HG03354 (cell line): Measurements from ENCODE around the gene SHF.
"Not testable (repeated sequence)": the region's sequence is repeated elsewhere in the genome, so short reads cannot be mapped to it uniquely, and the experiment has no call there.

ENCODE experiments used
- ATAC-seq: cut with Tn5 transposase; IDR thresholded peaks from one replicate; pipeline ENCODE4 v1.9.1; 2021; ENCODE audit warnings: mild to moderate bottlenecking; ENCODE audit not compliant: unreplicated experiment, poor library complexity, severe bottlenecking

The SHF gene, protein sequence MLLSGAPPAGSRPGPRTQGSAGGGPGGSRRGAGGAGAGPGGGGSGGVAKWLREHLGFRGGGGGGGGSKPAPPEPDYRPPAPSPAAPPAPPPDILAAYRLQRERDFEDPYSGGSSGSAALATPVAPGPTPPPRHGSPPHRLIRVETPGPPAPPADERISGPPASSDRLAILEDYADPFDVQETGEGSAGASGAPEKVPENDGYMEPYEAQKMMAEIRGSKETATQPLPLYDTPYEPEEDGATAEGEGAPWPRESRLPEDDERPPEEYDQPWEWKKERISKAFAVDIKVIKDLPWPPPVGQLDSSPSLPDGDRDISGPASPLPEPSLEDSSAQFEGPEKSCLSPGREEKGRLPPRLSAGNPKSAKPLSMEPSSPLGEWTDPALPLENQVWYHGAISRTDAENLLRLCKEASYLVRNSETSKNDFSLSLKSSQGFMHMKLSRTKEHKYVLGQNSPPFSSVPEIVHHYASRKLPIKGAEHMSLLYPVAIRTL

DNA sequence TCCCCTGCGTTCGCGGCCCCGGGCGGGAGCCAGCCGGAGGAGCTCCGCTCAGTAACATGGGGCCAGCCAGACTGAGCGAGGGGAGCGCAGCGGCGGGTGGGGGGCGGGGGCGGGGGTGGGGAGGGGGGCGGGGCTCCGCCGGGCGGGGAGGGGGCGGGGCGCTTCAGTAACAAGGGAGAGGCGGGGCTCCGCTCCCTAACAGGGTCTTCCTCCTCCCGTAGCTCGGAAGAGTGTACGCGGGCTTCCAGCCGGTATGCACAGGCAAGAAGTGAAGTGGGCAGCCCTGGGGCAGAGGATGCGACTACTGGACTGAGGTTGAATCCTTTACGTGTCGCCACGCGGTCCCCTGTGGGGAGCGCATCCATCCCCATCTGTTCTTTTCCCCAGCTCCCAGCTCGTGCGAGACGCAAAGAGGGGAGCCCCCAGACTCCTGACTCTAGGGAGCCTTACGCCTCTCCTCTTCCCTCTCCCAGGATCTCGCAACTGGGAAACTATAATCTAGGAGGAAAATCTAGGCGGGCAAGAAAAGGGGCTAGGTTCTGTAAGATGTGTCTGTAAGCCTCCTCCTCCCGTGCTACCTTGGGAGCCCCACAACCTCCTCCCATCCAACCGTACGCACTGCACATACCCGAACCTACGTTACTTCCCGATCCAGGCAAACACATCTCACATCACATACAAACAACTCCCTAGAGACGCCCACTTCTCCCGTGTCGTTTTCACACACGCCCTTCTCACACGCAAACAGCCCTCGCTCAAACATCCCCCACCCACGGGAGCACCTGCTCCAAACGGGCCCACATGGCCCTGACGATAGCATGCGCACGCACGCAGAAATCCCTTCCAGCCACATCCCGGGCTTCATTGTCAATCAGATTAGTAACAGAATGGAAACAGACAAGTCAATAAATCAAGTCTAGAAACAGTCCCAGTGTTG, at the start of gene SHF:
Gene SHF, minus strand, starts transcription at position 73 of the 937 bp plus-strand sequence. Its CDS starts 15 bp downstream, at position 58.
- peak; percentile 43 for ATAC-seq

DNA sequence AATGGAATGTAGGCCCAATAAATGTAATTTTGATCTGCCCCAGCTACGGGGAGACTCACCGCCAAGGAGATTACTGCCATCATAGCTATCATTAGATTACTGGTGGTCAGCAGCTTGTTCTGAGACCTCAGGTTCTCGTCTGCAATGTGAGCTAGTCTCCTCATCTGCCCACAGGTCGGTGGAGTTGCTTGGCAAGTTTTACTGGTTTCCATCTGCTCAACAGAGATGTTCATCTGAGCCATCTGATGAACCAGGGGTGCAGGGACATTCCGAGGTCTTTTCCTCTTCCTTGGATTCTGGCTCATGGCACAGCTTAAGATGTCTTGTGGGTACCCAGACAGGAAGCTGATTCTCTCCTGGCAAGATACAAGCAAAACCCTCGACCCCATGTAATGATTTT, 49.0 kb upstream of the SHF start:
- ATAC-seq: not testable (repeated sequence)

DNA sequence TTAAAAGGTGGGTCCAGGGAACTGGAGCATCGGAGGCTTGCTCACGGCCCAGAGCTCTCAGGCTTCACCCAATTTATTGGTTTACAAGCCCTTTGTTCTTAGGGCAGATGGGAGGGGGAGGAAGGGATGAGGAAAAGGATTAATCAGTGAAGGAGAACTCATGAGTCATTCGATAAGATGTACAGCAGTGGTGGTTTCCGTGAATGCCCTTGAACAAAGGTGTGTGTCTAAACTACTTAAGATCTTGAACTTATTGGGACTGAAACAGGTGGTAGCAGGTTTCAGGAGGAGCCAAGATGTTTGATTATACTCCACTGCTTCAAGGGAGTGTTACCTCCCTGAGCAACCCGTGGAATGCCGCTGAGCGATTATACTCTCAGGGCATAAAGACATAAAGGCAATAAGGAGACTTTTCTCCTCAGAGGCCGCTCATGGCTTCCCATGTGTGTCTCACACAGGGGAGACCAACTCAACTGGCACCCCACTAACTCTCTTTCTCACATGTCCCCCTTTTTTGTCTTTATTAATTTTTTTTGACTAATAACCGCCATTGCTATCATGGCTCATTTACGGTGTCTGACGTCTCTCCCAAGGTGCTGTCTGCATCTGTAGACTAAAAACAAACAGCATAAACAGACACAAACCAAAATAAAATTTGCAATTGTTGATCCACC, 46.9 kb upstream of the SHF start:
- no peak for ATAC-seq

DNA sequence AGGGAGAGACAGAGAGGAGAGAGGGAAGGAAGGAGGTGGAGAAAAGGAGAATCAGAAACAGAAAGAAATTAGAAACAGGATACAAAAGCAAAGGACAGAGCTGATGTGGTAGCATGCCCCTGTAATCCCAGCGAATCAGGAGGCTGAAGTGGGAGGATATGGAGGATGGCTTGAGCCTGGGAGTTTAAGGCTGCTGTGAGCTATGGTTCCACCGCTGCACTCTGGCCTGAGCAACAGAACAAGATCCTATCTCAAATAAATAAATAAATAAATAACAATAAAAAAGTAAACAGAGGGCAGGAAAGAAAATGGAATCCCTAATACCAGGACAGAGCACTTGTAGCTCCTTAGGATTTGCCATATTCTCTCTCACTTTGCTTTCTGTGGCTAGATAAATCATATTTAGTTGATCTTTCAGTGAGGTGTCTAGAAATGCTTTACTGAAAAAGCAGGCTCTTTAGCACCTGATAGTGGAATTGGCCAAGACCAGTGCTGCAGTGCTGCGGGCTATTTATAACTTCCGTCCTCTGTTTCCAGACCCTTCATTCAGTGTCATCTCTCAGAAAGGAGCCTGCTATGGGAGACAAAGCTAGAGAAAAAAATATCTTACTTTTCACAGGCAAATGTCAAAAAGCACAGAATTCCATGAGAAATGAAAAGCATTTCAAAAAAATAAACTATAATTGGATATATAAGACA, 44.2 kb upstream of the SHF start:
- ATAC-seq: no peak

DNA sequence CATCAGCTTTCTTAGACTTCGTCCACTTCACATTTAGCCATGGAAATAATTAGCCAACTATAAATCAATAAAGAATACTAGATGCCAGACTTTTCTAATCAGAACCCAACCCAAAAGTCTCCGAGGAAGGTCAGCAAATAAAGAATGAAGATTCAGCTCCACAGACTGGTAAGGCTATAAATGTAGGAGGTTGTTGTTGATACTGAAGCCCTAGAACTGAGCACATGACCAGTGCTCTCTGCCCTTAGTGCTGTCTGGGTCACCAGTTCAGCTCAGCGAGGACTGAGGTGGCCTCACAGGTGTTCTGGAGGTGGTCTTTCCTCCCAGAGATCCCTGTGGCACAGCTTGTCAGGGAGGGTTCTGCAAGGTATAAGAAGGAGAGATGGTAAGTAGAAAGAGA, 43.4 kb upstream of the SHF start:
- ATAC-seq: no peak

DNA sequence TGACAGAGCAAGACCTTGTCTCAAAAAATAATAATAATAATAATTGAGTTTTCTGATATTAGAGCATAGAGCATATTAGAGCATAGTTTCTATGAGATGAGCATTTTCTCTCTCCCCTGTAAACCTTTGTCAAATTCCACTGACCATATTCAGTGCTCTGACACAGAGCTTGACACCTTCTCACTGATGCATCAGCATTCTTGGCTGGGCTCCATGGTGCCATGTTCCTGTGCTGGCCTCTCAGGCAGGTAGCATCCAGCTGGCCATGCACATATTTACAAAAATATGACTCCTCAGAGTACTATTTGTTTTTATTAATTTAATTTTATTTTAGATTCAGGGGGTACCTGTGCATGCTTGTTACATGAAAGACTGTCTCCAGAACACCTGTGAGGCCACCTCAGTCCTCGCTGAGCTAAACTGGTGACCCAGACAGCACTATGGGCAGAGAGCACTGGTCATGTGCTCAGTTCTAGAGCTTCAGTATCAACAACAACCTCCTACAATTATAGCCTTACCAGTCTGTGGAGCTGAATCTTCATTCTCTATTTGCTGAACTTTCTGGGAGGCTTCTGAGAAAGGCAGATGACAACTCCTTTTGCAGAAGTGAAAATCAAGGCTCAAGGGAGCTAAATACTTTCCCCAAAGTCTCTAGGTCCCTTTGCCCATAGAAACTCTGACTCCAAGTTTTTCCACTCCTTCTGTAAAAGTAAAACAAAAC, 42.6 kb upstream of the SHF start:
- no peak for ATAC-seq

DNA sequence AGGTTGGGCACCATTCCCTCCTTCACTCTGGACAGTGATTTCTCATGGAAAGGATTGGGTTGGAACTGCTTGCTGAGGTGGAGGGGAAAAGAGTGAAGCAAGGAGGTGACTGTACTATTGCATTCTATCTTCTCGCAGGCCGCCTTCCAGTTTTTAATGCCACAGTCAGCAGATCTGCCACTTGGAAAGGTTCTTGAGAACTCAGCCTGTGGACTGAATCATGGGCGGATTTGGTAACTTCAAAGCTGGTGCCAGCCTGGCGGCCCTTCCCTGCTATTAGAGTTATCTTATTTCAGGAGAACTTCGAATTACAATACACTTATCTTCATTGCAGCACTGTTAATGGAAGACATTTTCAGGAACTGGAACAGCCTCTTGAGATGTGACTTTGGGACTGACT, 41.2 kb upstream of the SHF start:
- no peak for ATAC-seq

DNA sequence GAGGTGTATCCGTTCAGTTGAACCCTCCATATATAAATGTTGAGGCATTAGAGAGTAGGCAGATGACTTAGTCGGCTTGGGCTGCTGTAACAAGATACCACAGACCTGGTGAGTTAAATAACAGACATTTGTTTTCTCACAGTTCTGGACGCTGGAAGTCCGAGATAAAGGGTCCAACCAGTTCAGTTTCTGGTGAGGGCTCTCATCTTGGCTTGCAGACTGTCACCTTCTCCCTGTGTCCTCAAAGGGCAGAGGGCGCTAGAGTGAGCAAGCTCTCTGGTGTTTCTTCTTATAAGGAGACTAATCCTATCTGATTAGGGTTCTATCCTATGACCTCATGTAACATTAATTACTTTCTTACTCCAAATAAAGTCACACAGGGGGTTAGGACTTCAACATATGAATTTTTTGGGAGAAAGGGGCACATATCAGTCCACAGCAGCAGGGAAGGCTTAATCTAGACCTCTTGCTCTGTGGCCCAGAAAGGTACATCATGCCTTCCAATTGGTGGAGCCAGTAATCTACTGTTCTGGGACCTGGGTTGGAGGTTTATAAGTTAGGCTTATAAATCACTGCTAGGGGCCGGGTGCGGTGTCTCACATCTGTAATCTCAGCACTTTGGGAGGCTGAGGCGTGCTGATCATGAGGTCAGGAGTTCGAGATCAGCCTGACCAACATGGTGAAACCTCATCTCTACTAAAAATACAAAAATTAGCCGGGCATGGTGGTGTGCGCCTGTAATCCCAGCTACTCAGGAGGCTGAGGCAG, 37.9 kb upstream of the SHF start:
- no peak for ATAC-seq

DNA sequence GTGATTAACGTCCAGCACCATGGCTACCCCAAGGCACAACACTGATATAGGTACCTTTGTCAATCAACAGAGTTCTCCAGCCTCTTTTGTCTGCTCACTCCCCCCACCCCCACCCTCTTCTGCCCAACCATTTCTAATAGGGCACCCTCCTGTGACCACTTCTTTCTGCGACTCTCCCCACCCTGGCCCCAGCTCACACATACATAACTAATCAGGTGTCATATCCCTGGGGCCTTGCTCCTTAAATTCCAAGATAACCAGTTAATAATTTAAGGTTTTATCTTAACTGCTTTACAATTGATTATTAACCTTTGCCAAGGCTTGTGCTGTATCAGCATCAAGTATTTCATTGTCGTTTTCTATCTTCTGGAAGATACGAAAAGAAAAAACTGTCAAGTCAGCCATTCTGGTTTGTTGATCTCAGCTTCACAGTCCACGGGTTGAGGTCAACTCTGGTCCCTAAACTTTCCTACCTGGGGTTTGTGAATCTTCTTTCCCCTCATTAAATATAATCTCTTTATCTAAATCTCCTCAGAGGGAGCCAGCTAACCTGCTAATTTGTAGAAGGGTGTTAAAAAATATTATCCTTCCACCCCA, 37.0 kb upstream of the SHF start:
- ATAC-seq: no peak

DNA sequence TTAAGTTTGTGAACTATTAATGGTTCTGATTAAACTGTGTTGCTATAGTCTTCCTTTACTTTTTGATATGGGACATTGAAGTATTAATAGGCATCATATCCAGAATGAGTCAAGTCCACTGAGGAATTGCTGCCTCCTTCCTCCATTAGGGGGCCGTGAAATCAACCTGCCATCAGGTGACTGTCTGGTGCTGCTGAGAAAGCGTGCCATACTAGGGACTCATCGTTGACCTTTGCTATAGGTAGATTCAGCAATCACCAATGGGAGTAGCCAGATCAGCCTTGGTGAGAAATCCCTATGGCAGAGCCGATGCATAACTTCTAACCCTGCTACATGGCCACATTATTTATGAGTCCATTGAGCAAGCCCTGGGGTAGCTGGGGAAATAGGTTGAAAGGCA, 34.2 kb upstream of the SHF start:
- ATAC-seq: no peak

DNA sequence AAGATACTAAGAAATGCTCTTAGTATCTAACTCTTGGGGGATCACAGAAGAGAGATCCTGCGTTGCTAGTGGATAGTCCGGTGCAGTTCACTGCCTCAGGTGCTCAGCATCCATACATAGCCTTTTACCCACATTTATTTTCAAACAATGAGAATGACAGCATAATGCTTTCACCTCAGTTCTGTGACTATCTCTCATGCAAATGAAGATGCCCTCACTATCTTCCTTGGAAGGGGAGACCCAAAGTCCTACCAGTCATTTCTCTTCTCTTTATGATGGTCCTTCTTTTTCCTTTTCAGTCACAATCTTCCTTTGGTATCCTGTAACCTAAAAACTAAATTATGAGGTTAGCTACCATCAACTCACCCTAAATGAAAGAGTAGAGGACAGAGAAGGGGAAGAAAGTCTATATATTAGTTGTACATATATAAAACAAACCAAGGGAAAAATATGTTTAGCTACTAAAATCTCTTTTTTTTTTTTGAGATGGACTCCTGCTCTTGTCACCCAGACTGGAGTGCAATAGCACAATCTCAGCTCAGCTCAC, 33.4 kb upstream of the SHF start:
- no peak for ATAC-seq

DNA sequence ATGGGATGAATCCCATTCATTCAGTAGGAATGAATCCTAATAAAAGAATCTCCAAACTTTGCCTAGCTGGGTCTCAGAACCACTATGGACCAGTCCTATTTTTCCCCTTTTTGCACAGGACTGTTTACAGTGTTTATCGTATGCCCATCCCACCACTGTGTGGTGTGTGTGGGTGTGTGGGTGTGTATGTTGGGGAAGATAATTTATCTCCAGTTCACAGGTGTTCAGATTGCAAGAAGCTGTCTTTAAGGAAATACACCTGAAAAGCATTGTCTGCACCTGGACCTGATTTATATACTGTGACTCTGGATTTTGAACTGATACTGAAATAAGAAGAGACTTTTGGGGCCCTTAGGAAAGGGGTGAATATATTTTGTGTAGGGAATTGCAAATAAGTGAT, 24.7 kb upstream of the SHF start:
- no peak for ATAC-seq

DNA sequence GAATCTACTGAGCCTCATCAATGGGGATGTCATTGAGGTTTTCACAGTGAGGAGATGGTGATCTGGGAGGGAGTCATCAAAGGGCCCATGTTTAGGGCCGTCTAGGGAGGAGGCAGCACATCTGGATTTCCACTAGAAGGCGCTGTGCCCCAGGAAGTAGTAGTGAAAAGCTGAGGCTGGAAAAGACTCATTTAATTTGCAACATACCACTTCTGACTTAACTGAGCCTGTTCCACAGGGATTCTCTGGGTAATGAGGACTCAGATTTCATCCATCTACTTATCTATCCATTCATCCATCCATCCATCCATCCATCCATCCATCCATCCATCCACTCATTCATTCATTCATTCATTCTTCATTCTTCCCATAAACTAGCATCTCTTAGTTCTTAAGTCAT, 17.4 kb upstream of the SHF start:
- ATAC-seq: peak; percentile 31

DNA sequence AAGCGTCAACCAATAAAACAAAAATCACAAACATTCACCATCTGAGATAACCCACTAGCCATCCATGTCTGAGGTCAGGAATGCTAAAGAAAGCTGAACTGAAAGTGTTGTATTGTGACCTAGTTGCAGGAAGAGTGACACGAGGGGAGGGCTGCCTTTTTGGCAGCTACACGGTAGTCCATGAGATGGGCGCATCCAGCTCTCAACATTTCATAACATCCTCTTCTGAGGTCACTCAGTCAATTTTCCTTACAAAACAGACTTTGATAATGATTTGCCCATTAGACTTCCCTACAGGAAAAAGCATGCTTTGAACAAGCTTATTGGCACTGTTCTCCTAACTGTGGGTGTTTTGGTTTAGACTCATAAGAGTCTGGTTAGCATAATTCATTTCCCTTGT, 15.4 kb upstream of the SHF start:
- no peak for ATAC-seq

DNA sequence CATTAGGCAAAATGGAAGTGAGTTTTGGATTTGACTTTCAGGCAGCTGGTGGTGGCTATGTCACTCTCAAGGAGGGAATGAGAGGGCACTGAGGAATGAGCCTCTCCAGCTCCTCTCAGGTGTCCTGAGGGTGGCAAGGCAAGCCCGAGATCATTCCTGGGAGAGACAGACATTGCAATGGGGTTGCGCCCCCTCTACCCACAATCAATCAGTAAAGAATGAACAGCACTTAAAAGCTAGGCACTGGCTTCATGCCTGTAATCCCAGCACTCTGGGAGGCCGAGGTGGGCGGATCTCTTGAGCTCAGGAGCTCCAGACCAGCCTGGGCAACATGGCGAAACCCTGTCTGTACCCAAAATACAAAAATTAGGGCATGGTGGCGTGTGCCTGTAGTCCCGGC, 14.1 kb upstream of the SHF start:
- ATAC-seq: no peak

DNA sequence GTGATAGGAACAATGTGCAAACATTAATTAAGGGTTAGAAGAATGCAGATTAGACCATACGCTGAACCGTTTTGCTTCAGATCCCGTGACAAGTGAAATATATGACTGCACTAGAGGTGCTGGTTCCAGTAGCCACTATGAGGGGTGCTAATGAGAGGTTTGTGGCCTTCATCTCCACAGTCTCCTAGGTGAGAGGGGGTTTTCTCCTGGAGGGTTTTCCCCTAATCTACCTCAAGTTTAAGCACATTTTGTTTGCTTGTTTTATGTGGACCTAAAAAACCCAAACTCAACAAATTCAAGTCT, 13.7 kb upstream of the SHF start:
- ATAC-seq: no peak

DNA sequence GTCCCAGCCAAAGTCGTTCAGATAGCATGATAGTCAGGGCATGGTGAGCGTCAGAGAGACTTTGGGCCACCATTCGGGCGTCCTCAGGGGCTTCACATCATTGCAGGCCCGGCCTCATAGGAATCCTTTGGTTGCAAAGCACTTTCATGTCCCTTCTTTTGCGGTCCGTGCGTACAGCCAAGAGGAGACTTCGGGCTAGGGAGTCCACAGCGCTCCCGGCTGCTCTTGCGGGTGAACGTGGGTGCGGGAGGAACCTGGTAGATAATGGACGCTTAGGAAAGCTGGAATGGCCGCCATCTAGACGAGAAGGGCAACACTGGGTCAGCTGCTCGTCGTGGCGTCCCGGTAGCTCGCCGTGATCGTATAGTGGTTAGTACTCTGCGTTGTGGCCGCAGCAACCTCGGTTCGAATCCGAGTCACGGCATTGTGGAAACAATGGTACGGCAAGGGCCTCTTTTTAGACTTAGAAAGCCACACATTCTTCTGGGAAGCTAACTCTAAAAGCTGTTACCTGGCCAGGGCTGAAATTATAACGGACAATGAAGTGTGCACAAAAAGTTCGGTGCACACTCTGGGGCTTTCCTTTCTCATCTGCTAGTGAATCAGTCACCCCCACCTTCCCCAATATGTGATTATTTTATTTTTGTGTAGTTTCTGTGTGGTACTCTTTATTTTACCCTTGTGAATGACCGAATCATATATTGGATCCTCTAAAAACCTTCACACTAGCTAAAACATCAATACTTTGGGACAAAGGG, 13.2 kb upstream of the SHF start:
- ATAC-seq: peak; percentile 8
